HepG2 (cell line): ENCODE measurements around the gene ADAMTS17. TPM values are rescaled to one million over a fixed set of nuclear protein-coding genes. Genes with fewer than 3 reads are reported as not detected.
A peak's percentile ranks its signal among the peaks of the same experiment; 100 is the strongest.

Experiments used
- ATAC-seq: fragments of 200-7000 bp; cut with Tn5 transposase; 3 replicates; pipeline ENCODE4 v1.9.1; 2020; ENCODE audit warnings: mild to moderate bottlenecking, moderate library complexity
- BruUV-seq: library from RNA; stranded (reverse); fragments of 400-500 nt; replicated peaks from 2 replicates; lab custom pipeline; 2021; lab: Mats Ljungman, UMichigan
- CTCF ChIA-PET: fragments of 300-600 bp; formaldehyde crosslinking; extraction: SDS; loops from one replicate; lab custom pipeline; 2021; ENCODE audit warnings: low total read pairs, inconsistent platforms, low intra/inter-chr PET ratio; lab: Yijun Ruan, JAX
- POLR2A ChIA-PET: fragments of 350-600 bp; sonication (Branson Sonifier 250); formaldehyde crosslinking; loops from one replicate; lab custom pipeline; 2020; ENCODE audit warnings: antibody characterized with exemption, inconsistent platforms; lab: Yijun Ruan, JAX
- DNase-seq: peaks from one replicate; pipeline ENCODE4 v3.0.0-alpha.2; 2015; ENCODE audit warnings: low spot score
- FAIRE-seq: peaks from 3 replicates; lab custom pipeline; 2011; peaks lifted over from hg19 to GRCh38; lab: Jason Lieb, UNC
- H2AFZ ChIP-seq: one replicate; pipeline ENCODE4 v1.6.1; 2011; ENCODE audit warnings: low read length, inconsistent platforms
- H3K27ac ChIP-seq: fragments of 300-600 bp; 3 replicates; pipeline ENCODE4 v1.8.0; 2011; ENCODE audit warnings: mixed run types, mild to moderate bottlenecking, mixed read lengths, low read length, inconsistent platforms; ENCODE audit not compliant: insufficient read depth; ENCODE audit errors: extremely low read length
- H3K27me3 ChIP-seq, 2 experiments: fragments of 200-600 bp in 1 of 2; 2 replicates in 1 of 2; 3 replicates in 1 of 2; pipeline versions ENCODE4 v1.6.0 to v1.8.0; 2011; ENCODE audit warnings: low read length in 2 of 2, mild to moderate bottlenecking in 2 of 2, moderate library complexity in 2 of 2, inconsistent platforms in 1 of 2; ENCODE audit not compliant: insufficient read depth in 2 of 2, control insufficient read depth in 1 of 2
- H3K36me3 ChIP-seq, 2 experiments: fragments of 200-600 bp in 1 of 2; replicated peaks in 1 of 2; 2 replicates in 1 of 2; 3 replicates in 1 of 2; pipeline versions ENCODE4 v1.5.1 to v1.8.0; 2011; ENCODE audit warnings: low read length in 2 of 2, inconsistent platforms in 1 of 2; ENCODE audit not compliant: insufficient read depth in 2 of 2, control insufficient read depth in 1 of 2
- H3K4me1 ChIP-seq: 2 replicates; pipeline ENCODE4 v1.5.1; 2012; ENCODE audit warnings: low read length, inconsistent platforms; ENCODE audit not compliant: insufficient read depth
- H3K4me2 ChIP-seq: 2 replicates; pipeline ENCODE4 v1.6.0; 2011; ENCODE audit warnings: low read depth, low read length, inconsistent platforms
- H3K4me3 ChIP-seq, 3 experiments: fragments of 200-600 bp in 1 of 3; sonication (generic), shearing (Covaris generic) in 1 of 3; replicated peaks in 1 of 3; 2 replicates each; pipeline ENCODE4 v1.5.1; 2011 to 2016; ENCODE audit warnings: low read length in 3 of 3, inconsistent platforms in 2 of 3, low read depth in 2 of 3, mild to moderate bottlenecking in 2 of 3, control low read depth in 1 of 3, mixed read lengths in 1 of 3; ENCODE audit not compliant: insufficient read depth in 1 of 3
- H3K79me2 ChIP-seq: one replicate; pipeline ENCODE4 v1.6.1; 2011; ENCODE audit warnings: low read length, inconsistent platforms; ENCODE audit not compliant: insufficient read depth
- H3K9ac ChIP-seq: 2 replicates; pipeline ENCODE4 v1.6.0; 2011; ENCODE audit warnings: mild to moderate bottlenecking, low read depth, low read length, inconsistent platforms; ENCODE audit not compliant: insufficient read depth
- H3K9me3 ChIP-seq: 2 replicates; pipeline ENCODE4 v1.5.1; 2012; ENCODE audit warnings: mild to moderate bottlenecking, low read length
- H4K20me1 ChIP-seq: 2 replicates; pipeline ENCODE4 v1.6.0; 2011; ENCODE audit warnings: inconsistent platforms, mild to moderate bottlenecking, low read length, moderate library complexity; ENCODE audit not compliant: insufficient read depth
- ELF3 ChIP-seq: IDR thresholded peaks from 2 replicates; pipeline ENCODE4 v1.6.1; 2016; ENCODE audit warnings: missing genetic modification reagents, missing compliant biosample characterization
- FOXP4 ChIP-seq: sonication (generic); formaldehyde crosslinking; IDR thresholded peaks from 2 replicates; pipeline ENCODE4 v1.4.0; 2020; ENCODE audit warnings: missing genetic modification reagents
- HNF4A ChIP-seq: sonication (generic); formaldehyde crosslinking; IDR thresholded peaks from 2 replicates; pipeline ENCODE4 v1.4.0; 2020; ENCODE audit warnings: missing genetic modification reagents
- MAFF ChIP-seq: IDR thresholded peaks from 2 replicates; pipeline ENCODE4 v1.6.1; 2011; ENCODE audit warnings: low read depth, low read length, improper control_type of control experiment
- MAFK ChIP-seq, 2 experiments: IDR thresholded peaks in 1 of 2; conservative IDR thresholded peaks in 1 of 2; 2 replicates each; pipeline ENCODE4 v1.6.1; 2011; ENCODE audit warnings: improper control_type of control experiment in 2 of 2, low read length in 2 of 2
- NONO ChIP-seq, 2 experiments: fragments of 450-650 bp in 1 of 2; sonication (generic) in 1 of 2; formaldehyde crosslinking in 1 of 2; IDR thresholded peaks in 1 of 2; conservative IDR thresholded peaks in 1 of 2; 2 replicates each; pipeline versions ENCODE4 v1.6.1 to v1.8.0; 2017 to 2022; ENCODE audit warnings: mild to moderate bottlenecking in 1 of 2, missing genetic modification reagents in 1 of 2, moderate library complexity in 1 of 2
- PHF21A ChIP-seq: sonication (generic); formaldehyde crosslinking; IDR thresholded peaks from 2 replicates; pipeline ENCODE4 v1.5.0; 2020; ENCODE audit warnings: mild to moderate bottlenecking, missing genetic modification reagents
- SP2 ChIP-seq: sonication (generic); formaldehyde crosslinking; IDR thresholded peaks from 2 replicates; pipeline ENCODE4 v1.5.1; 2020; ENCODE audit warnings: mild to moderate bottlenecking, missing genetic modification reagents
- TEAD2 ChIP-seq: sonication (generic); formaldehyde crosslinking; IDR thresholded peaks from 2 replicates; pipeline ENCODE4 v1.9.0; 2021; ENCODE audit warnings: missing genetic modification reagents
- ZNF12 ChIP-seq: sonication (generic); formaldehyde crosslinking; IDR thresholded peaks from 2 replicates; pipeline ENCODE4 v1.5.0; 2020; ENCODE audit warnings: missing genetic modification reagents
- ZNF652 ChIP-seq: IDR thresholded peaks from 2 replicates; pipeline ENCODE4 v1.6.1; 2016; ENCODE audit warnings: low read depth, borderline replicate concordance
- WGBS: methylation state at CpG from one replicate; pipeline ENCODE4 v1.1.6; 2017; ENCODE audit warnings: low lambda C conversion rate; 5-methylcytosine and 5-hydroxymethylcytosine counted together
- in situ Hi-C: cut with HindIII; loops from 2 replicates; pipeline ENCODE4 v1.10.0; 2017; ENCODE audit warnings: low pct_unique_long_range_greater_than_20kb; ENCODE audit not compliant: extremely low pct_ligation_motif_present
- intact Hi-C: fragments of 100-400 bp; cut with micrococcal nuclease; formaldehyde crosslinking; loops from one replicate; pipeline ENCODE4 v1.10.0; 2022; ENCODE audit not compliant: unreplicated experiment
- polyA plus RNA-seq, 8 experiments: library from polyadenylated mRNA; depleted of rRNA in 3 of 8; stranded (reverse) in 7 of 8; unstranded in 1 of 8; fragments of >200 nt; fragmentation: Illumina TruSeq in 4 of 8; extraction: Trizol in 4 of 8; gene quantifications; 2 replicates each; pipeline versions ENCODE4 v1.2.1 to v1.2.3, GENCODE V29; 2011 to 2016; ENCODE audit warnings: low read depth in 4 of 8, missing spikeins in 1 of 8, mixed read lengths in 1 of 8; ENCODE audit not compliant: insufficient read depth in 1 of 8
- total RNA-seq, 5 experiments: library from RNA; depleted of rRNA; stranded (reverse); fragments of >200 nt; fragmentation: Illumina TruSeq; extraction: Trizol; gene quantifications; 2 replicates each; pipeline ENCODE4 v1.2.3, GENCODE V29; 2016; ENCODE audit warnings: low read depth in 1 of 5

Gene ADAMTS17
- total and polyA plus RNA-seq, 2 of the 13 experiments (the other 11 are each of a cell fraction or from before 2014, with no cell fraction given) = 0.02 to 0.04 TPM

DNA sequence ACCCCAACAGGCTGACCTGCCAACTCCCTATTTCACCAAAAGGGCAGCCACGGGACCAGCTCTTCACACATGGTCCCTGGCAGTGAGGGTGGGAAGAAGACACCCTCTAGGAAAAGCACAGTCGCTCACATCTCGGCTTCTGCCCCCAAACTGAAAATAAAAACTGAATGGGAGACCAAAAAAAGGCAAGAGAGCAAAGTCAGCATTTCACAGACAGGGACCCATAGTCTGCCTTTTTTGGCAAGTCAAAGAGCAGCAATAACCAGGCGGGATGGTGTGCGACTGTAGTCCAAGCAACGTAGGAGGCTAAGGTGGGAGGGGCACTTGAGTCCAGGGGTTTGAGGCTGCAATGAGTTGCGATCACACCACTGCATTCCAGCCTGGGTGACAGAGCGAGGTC lies 154.1 kb downstream of the ADAMTS17 start:
- CTCF ChIA-PET = no interaction called here
- FAIRE-seq (no peak), ATAC-seq (peak; percentile 49; the same call in 1 of the 3 replicates), DNase-seq (no peak)
- H2AFZ ChIP-seq = no peak overlapping the region
- H3K79me2 ChIP-seq = no peaks in the 10 kb centered on the region
- H3K4me2 ChIP-seq = no peak overlapping the region
- in situ Hi-C loops (no loop called here), intact Hi-C loops (no loop called here)
- no peaks in the 10 kb centered on the region for H3K36me3 ChIP-seq
- no peak overlapping the region for H3K4me3 ChIP-seq
- H4K20me1 ChIP-seq = no peaks in the 10 kb centered on the region
- H3K27me3 ChIP-seq = peaks cover 0 to 1% of the 10 kb centered on the region in 2 experiments; a peak in 3 of 5 replicates
- 18% methylated on average over 8 of the region's 8 CpGs for WGBS
- POLR2A ChIA-PET = no interaction called here
- no TSS peak for BruUV-seq
- H3K27ac ChIP-seq = no peak overlapping the region
- peaks cover 10% of the 10 kb centered on the region; the same call in 1 of the 2 replicates for H3K4me1 ChIP-seq
- H3K9ac ChIP-seq = no peak overlapping the region
- H3K9me3 ChIP-seq = no peaks in the 10 kb centered on the region
- TF ChIP-seq TEAD2 (no peak), ZNF12 (CRISPR knock-in tag) (no peak), MAFK (conservative IDR thresholded peaks at IDR 0.05 in 1 of 2, IDR thresholded peaks at IDR 0.05 in 1 of 2; ENCODE audit: low read length in 2 of 2) (peak; percentile 64 to 75), MAFF (peak; percentile 59), NONO (IDR thresholded peaks at IDR 0.05) (no peak), NONO (CRISPR knock-in tag; conservative IDR thresholded peaks at IDR 0.05) (no peak)

- Histone ChIP-seq H3K27ac (no peak overlapping the region), H3K27me3 (peaks cover 0 to 1% of the 10 kb centered on the region in 2 experiments; a peak in 3 of 5 replicates), H3K9me3 (no peaks in the 10 kb centered on the region), H3K79me2 (no peaks in the 10 kb centered on the region), H3K36me3 (no peaks in the 10 kb centered on the region), H3K4me2 (no peak overlapping the region), H4K20me1 (no peaks in the 10 kb centered on the region), H3K9ac (no peak overlapping the region), H3K4me1 (peaks cover 10% of the 10 kb centered on the region; the same call in 1 of the 2 replicates), H3K4me3 (no peak overlapping the region), H2AFZ (no peak overlapping the region)
- DNase-seq = no peak
- POLR2A ChIA-PET = no interaction called here
- ATAC-seq = peak; percentile 42
- intact Hi-C loops = no loop called here
- BruUV-seq = no TSS peak
- TF ChIP-seq ELF3 (CRISPR knock-in tag) (no peak), ZNF652 (CRISPR knock-in tag) (no peak), SP2 (CRISPR knock-in tag) (no peak), HNF4A (CRISPR knock-in tag) (0 out of 2 replicates have a peak, but pooled peaks have one; percentile 12), FOXP4 (CRISPR knock-in tag) (no peak), PHF21A (CRISPR knock-in tag) (no peak)
- no peak for FAIRE-seq
- CTCF ChIA-PET = no interaction called here
- in situ Hi-C loops = no loop called here
- WGBS = 7% methylated on average over 6 of the region's 6 CpGs
These were observed 154.8 kb downstream of the ADAMTS17 start for GRCh38 chr15:100186960-100187359.
